Stimulated activated CD8-positive, alpha-beta memory T cell treated with anti-CD3 and anti-CD28 coated beads, Interleukin-7, amount 100 ng/mL, for 24 hours (primary cell): Measurements from ENCODE around the gene UBE2F.
"Not testable (repeated sequence)": the region's sequence is repeated elsewhere in the genome, so short reads cannot be mapped to it uniquely, and the experiment has no call there.

Source experiments
- DNase-seq: peaks from one replicate; pipeline ENCODE4 v3.0.0-alpha.2; 2020; ENCODE audit warnings: low read depth

Gene UBE2F

DNA sequence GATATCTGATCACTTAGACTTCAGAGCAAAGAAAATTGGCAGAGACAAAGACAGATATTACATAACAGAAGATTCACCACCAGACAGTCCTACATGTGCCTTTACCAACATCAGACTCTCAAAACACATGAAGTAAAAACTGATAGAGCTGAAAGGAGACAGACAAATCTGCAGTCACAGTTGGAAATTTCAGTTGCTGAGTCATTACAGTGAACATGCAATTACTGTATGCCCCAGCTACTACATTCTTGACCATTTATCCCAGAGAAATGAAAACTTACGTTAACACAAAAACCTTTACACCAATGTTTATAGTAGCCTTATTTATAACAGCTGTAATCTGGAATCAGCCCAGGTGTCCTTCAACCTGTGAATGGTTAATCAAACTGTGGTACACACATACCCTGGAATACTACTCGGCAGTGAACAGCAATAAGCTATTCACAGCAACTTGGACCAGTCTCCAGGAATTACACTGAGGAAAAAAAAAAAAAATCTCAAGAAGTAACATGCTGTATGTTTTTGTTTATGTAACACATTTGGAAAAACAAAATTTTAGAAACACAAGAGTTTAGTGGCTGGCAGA lies 86.5 kb downstream of the UBE2F start:
- no peak for DNase-seq

DNA sequence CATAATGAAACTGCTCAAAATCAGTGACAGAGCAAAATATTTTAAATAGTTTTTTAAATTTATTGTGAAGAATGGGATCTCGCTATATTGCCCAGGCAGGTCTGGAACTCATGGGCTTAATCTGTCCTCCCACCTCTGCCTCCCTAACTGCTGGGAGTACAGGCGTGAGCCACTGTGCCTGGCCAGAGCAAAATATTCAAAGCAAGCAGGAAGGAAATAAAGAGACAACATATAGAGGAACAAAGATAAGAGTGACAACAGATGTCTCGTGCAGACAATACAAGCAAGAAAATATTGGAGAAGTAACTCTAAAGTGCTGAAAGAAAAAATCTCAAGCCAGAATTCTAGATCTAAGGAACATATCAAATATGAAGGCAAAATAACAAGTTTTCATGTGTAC lies 89.0 kb downstream of the UBE2F start:
- DNase-seq: no peak

DNA sequence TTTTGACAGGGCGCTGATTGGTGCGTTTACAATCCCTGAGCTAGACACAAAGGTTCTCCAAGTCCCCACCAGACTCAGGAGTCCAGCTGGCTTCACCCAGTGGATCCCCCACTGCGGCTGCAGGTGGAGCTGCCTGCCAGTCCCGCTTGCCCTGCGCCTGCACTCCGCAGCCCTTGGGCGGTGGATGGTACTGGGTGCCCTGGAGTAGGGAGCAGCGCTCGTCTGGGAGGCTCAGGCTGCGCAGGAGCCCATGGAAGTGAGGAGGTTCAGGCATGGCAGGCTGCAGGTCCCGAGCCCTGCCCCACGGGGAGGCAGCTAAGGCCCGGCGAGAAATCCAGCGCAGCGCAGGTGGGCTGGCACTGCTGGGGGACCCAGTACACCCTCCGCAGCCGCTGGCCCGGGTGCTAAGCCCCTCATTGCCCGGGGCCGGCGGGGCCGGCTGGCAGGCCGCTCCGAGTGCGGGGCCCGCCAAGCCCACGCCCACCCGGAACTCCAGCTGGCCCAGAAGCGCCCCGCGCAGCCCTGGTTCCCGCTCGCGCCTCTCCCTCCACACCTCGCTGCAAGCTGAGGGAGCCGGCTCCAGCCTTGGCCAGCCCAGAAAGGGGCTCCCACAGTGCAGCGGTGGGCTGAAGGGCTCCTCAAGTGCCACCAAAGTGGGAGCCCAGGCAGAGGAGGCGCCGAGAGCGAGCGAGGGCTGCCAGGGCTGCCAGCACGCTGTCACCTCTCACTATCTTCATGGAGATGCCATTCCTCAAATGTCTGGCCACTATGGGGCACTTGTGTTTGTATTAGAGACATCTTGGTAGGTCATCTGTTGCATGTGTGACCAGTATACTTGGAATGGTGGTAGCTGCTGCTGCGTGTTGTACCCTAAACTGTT lies 91.1 kb downstream of the UBE2F start:
- not testable (repeated sequence) for DNase-seq

DNA sequence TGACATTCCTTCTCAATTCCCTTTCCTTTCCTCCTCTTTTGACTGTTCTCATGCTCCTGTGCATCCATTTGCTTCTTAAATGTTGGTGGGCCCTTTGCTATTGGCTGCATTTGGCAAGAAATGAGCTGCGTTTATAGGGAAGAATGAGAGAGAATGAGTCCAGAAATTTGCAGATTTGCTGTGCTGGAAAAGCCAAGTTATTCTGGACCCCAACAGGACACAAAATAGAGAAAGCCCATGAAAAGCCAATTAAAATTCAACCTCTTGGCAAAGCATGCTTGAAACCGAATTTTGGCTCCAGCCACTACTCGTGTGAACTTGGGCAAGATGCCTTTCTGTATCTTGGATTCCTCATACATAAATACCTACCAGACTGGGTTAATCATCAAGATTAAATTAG lies 92.7 kb downstream of the UBE2F start:
- no peak for DNase-seq

DNA sequence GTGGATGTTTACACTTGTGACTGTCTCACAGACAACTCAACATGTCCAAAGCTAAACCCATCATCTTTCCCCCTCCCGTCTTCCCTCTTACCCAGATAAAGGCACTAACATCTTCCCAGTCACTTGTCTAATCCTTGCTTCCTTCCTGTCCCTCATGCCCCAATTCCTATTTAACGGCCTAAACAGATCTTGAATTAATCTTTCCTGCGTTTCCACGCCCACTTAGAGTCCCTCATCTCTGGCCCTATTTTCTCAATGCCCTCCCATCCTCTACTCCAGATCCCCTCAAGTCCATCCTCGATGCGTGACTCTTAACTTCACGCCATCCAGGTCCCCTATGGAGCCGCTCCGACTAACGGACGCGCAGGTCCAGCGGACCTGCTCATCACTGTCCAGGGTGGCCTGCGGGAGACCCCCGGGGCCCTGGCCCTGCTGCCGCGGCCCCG lies 93.3 kb downstream of the UBE2F start:
- DNase-seq: no peak

DNA sequence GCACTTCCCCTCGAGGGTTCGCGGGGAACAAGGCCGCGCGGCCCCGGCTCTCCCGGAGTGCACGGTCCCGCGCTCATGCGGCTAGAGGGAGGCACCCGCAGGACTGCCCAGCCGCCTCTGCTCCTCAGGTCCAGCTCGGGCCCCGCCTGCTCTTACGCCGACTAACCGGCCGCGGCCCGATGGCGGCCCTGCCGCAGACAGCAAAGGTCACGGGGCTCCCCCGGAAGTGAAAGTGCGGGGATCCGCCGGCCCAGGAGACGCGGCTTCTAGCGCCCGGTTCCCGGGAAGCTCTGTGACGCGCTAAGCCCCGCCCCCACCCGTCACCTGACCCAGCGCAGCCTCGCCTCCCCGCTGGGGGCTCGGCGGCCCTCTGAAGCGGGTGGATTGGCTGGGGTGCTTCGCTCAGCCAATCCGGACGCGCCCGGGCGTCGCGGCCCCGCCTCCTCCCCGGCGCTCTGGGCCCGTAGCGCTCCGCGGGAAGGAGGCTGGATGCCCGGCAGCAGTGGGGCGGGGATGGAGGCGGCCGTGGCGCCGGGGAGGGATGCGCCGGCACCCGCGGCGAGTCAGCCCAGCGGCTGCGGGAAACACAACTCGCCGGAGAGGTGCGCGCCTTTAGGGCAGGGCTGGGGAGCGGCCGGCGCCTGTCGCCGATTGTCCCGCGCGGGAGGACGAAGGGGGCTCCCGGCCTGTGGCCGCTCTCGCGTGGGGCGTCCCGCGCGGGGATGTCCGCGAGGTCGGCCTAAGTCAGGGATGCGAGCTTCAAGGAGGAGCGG lies 93.9 kb downstream of the UBE2F start, which contains the start of gene SCLY:
TSS of gene SCLY (plus strand) at position 460 of the 773 bp plus-strand sequence. CDS start at position 514, 54 bp downstream.
- peak; percentile 92 for DNase-seq

DNA sequence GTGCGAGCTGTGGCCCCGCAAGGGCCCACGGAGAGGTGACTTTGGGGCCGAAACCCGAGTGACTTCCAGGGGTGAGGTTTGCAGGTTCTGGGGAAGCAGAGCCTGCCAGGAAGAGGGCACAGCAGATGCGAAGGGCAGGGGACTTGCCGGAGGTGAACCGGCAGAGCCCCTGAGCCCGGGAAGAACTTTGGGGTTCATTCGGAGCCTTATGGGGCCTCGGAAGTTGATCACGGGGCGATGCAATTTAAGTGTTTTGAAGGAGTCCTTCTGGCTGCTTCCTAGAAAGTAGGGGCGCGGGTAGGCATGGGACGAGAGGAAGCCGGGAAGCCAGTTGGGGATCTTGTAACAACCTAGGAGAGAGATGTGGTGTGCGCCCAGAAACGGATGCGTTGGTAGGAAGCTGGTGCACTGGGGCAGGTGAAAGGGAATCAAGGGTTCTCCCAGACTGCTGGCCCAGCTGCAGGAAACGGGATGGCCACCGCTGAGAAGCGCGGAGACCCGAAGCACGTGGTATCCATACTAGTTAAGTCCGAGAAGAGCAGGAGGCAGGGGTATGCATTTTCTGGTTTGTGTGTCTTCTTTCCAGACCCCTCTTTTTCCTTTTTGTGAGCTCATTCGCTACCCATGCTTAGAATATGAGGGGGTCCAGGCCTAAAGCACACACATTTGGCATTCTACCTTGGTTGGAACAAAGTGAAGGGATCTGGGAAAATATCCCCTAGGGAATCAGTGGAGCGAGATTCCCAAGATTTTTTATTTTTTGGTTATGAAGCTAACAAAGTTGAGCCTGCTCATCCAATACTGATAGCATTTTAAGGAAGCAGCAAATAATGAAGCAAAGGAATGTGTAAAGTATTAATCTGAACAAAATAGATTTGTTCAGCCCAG lies 94.7 kb downstream of the UBE2F start:
- peak; percentile 13 for DNase-seq

DNA sequence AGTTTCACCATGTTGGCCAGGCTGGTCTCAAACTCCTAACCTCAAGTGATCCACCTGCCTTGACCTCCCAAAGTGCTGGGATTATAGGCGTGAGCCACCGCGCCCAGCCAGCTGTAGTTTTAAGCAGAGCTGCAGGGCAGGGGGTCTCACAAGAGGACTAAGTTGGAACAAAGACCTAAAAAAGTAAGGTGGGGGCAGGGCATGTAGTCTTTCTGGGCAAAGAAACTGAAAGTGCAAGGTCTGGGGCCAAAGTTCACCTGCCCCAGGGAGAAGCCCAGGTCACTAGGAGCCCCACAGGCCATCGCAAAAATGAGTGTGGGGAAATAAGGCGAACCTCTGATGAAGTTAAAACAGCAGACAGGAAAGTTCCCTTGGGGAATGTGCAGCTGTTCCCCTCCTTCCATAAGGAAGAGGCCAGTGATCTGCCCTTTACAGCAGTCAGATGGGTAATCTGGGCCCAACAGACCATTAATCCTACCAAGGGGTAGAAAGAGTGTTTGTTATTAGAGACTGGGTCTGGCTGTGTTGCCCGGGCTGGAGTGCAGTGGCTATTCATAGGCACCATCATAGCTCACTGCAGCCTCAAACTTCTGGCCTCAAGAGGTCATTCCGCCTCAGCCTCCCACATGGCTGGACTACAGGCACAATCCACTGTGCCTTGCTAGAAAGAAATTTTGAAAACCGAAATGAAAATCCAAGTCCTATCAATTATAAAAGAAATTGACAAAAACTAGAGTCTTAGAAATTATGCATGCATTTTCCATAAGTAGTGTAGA lies 96.8 kb downstream of the UBE2F start:
- DNase-seq: no peak

DNA sequence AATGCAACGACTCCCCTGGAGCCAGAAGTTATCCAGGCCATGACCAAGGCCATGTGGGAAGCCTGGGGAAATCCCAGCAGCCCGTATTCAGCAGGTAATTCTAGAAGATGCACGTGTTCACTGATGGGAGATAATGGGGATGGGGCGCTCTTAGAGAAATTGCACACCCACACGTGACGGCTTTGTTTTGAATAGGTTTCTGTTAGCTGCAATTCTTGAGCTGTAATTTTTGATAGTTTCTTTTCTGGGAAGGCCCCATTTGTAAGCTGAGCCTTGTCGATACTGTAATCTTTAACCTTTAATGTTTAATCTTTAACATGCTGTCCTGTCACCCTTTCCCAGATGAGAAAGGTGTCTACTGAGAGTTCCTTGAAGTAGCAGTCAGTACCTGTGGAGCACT lies 97.6 kb downstream of the UBE2F start:
- DNase-seq: no peak

DNA sequence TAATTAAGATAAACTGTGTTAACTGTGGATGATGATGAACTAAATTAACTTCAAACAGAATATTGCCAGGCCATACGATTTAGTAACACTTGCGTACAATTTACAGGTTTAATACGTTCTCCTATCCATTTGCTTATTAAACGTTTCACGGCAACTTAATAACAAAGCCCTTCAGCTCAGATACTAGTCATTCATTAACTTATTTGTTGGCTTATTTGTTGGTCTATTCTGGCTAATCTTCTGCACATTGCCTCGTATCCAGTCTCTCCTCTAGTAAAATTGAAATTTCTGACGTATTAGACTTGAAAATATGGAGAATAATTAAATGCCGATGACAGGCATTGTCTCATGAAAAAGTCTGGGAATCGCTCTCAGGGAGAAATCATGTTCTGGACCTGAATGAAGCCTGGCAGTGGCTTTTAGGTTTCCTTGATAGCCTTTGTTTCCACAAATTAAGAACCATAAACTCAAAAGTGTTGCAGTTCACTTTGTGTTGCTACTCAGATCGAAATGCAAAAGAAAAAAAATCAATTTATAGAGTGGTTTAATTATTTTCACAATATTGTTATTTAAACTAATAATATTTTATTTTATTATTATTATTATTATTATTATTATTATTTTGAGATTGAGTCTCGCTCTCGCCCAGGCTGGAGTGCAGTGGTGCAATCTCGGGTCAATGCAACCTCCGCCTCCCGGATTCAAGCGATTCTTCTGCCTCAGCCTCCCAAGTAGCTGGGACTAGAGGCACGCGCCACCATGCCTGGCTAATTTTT lies 98.4 kb downstream of the UBE2F start:
- no peak for DNase-seq

DNA sequence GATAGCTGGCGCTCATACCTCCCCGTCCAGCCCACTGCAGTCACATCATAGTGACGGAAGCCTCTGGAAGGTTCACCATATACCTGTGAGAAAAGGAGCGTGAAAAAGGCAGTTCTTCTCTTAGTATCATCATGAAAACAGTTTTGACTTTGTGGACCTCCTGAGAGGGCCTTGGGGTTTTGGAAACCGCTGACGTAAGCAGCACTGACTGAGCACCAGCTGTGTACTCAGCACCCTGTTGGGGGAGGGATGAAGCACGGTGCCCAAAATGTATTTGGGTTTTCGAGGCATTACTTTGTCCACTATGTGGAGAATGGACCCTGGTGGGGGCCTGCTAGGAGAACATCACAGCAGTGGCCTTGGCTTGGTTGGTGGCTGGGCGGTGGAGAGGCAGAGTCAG lies 99.4 kb downstream of the UBE2F start:
- no peak for DNase-seq

DNA sequence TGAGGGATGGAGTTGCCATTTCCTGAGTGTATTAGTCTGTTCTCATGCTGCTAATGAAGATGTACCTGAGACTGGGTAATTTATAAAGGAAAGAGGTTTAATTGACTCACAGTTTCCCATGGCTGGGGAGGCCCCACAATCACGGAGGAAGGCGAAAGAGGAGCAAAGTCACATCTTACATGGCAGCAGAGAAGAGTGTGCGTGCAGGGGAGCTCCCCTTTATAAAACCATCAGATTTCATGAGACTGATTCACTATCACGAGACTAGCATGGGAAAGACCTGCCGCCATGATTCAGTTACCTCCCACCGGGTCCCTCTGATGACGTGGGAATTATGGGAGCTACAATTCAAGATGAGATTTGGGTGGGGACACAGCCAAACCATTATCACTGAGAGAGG lies 99.9 kb downstream of the UBE2F start:
- DNase-seq: not testable (repeated sequence)

DNA sequence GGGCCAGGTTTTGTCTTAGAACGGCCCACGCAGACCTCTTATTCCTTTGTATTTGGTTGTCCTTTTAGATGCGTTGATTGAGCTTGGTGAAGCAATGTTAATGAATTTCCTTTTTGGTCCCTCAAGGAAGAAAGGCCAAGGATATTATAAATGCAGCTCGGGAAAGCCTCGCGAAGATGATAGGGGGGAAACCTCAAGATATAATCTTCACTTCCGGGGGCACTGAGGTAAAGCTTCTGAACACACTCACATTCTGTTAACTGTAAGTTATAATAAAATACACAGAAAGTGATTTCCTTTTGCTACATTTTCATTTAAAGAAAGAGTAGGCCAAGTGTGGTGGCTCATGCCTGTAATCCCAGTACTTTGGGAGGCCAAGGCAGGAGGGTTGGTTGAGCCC lies 101.1 kb downstream of the UBE2F start:
- no peak for DNase-seq

DNA sequence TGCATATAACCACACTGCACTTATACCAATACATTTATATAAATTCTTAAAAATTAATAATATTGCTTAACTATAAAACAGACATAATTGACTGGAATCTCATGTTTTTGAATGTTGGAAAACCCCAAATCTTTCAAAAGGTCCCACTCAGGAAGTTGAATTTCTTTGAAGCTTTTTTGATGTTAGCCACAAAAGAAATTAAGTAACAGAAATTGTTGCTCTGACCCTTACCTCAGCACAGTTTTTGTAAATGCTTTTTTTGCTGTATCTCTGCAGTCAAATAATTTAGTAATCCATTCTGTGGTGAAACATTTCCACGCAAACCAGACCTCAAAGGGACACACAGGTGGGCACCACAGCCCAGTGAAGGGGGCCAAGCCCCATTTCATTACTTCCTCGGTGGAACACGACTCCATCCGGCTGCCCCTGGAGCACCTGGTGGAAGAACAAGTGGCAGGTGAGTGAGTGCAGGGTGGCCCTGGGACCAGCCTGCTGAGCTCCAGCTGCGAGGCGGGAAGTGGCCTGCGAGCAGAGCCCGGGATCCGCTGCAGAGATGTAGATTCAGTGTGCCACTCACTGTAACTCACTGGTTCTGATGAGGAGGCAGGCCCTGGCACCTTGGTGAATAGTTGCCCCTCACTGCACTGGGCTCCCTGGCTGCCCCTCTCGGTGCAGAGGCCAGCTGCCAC lies 102.4 kb downstream of the UBE2F start:
- DNase-seq: no peak

DNA sequence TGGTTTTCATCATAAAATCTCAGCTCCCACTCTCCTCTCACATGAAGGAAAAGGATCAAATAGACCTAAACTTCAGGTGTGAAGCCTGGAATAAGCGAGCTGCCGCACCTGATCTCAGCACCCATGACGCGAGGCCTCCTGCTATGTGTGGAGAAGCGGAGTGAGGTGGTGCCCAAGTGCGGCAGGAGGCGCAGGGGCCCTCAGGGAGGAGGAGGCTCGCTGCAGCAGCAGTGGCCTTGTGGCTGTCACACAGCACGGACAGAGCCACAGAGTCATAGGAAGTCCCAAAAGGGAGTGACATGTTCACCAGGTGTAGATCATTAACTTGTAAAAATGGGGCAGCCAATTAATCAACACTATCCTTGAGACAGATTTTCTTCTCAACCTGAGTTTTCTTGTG lies 103.1 kb downstream of the UBE2F start:
- DNase-seq: no peak

DNA sequence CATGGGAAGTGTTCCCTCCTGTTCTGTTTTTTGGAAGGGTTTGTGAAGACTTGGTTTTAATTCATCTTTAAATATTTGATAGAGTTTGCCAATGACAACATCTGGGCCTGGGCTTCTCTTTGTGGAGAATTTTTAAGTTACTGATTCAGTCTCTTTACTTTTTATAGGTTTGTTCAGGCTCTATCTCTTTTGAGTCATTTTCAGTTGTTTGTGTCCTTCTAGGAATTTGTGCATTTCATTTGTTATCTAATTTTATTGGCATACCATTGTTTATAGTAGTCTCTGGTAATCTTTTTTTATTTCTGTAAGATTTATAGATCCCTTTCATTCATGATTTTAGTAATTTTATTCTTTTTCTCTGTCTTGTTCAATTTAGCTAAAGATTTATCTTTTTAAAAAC lies 108.6 kb downstream of the UBE2F start:
- no peak for DNase-seq

DNA sequence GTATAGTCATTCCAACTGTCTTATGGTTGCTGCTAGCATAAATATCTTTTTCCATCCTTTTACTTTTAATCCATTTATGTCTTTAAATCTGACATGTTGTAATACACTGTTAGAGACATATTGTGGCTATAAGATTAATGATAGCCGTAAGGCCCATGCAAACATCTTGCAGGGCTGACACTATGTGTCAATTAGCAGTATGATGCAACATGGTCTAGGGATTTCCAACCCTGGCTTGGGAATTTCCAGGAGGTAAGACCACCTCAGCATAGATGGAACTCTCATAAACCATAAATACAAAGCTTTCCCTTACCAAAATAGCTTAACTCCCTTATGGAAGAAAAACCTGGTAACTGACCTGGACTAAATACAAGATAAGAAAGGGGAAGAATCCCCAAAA lies 110.5 kb downstream of the UBE2F start:
- no peak for DNase-seq

DNA sequence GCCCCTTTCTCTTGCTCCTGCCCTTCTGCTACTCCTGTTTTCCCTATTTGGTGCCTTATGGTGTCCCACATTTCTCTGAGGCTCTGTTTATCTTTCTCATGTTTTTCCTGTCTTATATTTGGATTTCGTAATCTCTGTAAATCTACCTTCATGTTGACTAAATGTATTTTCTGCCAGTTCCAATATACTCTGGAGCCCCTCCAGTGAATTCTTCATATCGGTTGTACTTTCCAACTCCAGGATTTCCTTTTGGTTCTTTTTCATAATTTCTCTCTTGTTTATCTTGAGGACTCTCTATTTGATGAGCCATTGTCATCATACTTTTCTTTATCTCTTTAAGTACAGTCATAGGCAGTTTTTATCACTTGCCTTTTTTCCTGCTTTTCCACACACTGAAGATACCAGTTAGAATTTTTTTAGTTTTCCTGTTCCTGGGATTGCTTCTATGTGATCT lies 113.1 kb downstream of the UBE2F start:
- no peak for DNase-seq

DNA sequence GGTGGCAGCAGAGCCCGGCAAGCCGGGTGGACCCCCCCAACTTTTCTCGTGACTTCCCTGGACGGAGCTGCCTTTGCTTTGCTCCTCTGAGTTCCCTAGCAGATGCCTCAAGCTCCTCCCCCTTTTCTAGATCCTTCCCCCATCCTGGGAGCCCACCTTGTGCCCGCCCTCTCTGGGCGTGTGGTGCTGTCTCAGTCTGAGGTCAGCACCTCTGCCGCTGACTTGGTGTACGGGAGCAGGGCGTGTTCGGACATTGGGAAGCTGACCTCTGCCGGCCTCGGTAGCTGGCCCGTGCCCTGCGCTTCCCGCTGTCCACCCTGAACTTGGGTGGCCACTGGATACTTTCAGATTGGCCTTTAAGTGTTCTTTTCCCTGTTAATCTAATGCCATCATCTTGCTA lies 113.7 kb downstream of the UBE2F start:
- DNase-seq: no peak
